Measurements from ENCODE around the gene ARMCX5.
A peak's percentile ranks its signal among the peaks of the same experiment; 100 is the strongest.

The ARMCX5 gene
- total RNA-seq = 6.3 to 19.2 (median 12.3) reads per million in 4 experiments

DNA sequence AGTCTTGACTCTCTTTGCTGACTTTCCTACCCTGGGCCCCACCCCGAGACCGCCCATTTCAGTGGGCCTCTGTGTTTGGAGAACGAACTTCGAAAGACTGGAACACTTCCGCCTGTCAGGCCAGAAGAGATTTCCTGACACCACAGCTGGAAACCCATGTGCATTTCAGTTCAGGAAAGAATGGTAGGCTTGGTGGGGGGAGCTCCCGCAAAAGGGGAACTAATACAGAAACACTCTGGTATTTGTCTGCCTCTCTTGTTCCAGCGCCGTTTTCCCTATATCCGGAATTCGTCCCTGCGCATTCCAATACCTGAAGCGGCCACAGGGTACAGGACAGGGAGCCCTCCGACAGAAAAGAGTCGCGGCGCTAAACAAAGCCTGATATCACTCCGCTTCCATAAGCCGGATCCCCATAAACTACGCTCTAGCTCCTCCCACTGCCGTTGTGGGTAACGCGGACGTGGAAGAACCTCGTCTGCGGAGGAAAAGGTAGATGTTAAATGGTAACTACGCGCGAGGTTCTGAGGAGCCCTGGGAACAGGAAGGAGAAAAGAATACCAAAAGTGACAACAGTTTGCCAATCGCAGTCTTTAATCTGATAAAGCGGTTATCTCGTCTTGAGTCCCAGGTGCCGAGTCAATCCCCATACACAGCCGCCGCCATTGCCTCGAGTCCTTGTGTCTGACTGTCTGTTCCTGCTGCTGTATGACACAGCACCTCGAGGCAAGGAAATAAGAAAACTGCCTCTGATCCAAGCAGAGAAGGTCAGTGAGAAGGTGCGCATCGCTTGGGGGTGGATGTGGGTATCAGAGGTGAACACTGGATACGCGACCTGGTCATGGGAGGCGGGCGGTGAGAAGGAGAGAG lies at the start of gene ARMCX5:
TSS of gene ARMCX5 (plus strand) at position 432 of the 867 bp plus-strand sequence. CDS start 2,627 bp downstream, outside the sequence.
- peak; percentile 49 for DNase-seq

DNA sequence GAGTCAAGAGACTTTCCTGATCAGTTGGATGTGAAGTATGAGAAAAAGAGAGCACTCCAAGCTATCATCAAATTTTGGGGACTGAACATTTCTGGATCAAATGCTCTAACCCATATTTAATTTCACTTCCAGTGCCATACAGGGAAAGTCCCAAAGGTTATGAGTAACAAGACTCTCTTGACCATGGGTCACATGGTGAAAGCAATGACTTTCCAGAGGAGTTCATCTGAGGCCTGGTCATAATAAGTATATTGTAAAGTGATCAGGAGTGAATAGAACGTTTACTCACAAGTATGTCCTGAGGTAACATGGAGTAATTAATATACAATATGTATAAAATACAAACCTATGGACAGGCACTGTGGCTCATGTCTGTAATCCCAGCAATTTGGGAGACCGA lies 40.7 kb upstream of the ARMCX5 start:
- DNase-seq = no peak

DNA sequence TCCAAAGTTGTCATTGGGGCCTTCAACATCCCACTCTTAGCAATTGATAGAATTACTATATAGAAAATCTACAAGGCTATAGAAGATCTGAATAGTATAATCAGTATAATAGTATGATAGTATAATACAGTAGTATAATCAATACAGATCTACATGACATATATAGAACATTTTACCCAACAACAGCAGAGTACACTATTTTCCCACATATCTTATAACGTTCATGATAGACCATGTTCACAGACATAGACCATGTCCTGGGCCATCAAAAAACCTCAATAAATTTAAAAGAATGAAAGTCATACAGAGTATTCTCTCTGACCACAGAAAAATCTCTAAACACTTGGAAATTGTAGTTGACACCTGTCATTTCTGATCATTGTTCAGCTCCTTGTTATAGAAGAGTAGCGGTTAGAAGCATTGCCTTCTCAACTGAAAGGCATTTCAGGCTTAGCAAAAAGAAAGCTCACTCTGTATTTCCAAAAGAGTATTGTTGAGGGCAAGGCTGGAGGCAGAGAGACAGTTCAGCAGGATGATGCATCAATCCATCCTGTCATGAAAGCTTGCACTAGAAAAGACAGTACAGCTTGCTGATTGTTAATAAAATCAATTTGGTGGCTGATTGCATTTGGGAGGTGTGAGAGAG lies 38.8 kb upstream of the ARMCX5 start:
- DNase-seq = no peak

DNA sequence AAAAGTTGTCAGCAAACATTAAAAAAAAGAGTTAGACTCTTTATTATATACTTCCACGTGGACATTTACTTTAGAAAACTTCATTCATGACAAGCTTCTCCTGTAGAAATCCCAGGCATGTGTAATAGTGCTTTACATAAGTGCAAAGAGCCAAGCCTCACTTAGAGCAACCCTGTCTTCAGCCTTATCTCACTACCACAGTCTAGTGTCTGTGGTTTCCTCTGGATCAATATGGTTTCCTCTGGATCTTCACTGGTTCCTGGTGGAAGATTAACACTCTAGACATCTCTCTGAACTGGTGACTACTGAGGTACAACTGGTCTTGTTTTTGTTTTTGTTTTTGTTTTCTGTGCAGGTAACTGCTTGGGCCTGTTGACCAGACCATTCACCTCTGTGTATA lies 18.4 kb upstream of the ARMCX5 start:
- DNase-seq = no peak

DNA sequence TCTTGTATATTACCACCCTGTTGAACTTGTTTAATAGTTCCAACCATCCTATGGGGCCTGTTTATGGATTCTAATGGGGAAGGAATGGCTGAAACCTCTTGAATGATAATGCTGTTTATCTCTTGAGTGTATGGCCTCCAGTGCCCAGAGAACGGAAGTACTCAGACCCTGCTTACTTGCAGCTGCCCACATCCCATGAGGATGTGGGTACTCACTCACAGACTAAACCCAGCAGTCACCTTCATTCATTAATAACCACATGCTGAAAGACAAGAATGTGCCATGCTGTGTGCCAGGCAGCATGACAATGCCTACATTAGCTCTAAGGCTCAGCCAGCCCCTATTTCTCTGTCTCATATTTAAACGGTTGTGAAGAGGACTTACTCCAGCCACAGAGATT lies 5.9 kb upstream of the ARMCX5 start:
- no peak for DNase-seq

DNA sequence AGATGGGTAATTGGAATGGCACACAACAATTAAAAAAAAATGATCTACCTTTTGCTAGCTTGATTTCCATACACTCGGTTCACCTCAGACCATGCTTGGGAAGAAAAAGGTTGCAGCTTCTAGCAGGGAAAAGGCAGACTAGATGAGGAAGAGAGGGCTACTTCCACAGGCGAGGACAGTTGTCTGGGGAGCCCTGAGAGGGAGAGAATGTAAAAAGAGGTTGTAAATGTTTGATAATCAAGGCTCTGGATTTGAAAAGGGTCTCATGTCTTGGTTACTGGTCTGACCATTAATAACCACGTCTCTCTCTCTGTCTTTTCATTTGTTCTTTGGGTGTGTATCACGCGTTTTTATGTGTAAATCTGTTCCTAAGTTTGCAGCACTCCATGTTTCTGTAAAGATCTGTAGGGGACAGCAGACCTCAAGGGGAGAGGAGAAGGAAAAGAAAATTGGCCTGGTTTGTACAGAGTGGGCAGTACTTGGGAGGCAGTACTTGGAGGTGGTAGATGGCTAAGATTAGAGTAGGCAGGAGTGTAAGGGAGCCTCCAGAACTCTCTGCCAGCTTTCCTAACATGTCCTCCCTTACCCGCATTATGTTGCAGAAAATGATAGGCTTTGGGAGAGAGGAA lies 750 bp downstream of the ARMCX5 start:
- no peak for DNase-seq

DNA sequence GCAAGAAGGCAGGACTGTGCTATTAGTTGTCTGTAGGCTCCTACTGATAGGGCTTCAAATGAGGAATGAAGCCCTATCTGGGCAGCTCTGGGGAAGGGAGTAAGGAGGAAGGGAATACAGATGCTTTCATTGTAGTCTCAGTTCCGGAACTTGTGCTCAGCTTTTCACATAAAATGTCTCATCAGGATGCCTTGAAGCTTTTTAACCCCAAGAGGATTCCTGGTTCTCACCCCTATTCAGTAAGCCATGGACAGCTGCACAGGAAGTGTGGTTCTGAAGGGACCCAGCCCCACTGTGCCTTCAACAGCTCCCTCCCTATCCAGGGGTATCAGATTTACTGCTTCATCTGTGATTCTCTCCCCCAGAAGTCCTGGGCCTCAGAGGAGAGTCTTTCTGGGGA lies 5.0 kb downstream of the ARMCX5 start:
- no peak for DNase-seq

DNA sequence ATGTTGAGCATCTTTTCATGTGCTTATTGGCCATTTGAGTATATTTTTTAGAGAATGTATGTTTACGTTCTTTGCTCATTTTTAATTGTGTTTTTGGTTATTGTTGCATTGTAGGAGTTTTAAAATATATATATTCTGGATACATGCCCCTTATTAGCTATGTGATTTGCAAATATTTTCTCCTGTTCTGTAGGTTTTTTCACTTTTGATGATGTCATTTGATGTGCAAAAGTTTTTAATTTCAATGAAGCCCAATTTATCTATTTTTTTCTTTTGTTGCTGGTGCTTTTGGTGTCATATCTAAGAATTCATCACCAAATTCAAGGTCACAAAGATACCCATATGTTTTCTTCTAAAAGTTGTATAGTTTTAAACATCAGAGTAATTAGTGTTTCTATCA lies 6.8 kb downstream of the ARMCX5 start:
- no peak for DNase-seq

DNA sequence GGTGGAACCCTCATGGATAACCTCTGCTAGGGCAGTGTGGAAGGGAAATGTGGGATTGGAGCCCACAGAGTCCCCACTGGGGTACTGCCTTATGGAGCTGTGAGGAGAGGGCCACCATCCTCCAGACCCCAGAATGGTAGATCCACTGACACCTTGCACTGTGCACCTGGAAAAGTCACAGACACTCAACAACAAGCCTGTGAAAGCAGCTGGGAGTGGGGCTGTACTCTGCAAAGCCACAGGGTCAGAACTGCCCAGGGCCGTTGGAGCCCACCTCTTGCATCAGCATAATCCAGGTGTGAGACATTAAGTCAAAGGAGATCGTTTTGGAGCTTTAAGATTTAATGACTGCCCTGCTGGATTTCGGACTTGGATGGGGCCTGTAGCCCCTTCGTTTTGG lies 11.6 kb downstream of the ARMCX5 start:
- DNase-seq = no peak

DNA sequence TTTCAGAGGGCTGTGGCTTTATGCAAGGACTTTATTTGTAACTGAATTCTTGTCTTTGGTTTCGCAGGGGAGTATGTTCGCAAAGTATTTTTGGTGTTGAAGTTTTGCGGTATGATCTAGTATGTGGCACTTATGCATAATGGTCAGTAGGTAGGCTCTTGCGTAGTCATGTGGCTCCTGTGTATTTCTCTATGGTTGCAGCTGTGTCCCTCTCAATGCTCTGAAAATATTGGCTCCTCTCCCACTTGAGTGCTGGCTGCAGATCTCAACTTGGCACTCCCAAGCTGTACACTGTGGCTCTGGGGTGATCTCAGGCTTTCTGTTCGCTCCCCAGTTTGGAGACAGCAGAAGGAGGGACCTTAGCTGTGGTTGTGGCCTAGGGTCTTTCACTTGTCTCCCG lies 24.8 kb downstream of the ARMCX5 start:
- DNase-seq = no peak

DNA sequence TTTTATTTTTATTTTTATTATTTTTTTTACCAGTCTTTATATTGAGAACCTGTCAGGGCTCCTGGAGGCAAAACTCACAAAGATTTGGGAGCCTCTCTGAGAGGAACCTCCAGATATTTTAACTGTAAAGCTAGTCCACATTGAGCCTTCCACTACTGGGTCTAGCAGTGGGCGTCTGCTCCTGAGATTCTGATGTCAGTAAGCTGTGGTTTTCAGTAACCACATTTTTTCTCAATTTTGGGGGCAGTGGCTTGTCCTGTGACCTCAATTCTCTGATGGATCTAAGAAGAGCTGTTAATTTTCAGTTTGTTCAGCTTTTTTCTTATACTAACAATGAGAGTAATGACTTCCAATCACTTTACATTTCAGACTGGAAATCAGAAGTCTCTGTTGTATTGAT lies 28.3 kb downstream of the ARMCX5 start:
- DNase-seq = no peak

DNA sequence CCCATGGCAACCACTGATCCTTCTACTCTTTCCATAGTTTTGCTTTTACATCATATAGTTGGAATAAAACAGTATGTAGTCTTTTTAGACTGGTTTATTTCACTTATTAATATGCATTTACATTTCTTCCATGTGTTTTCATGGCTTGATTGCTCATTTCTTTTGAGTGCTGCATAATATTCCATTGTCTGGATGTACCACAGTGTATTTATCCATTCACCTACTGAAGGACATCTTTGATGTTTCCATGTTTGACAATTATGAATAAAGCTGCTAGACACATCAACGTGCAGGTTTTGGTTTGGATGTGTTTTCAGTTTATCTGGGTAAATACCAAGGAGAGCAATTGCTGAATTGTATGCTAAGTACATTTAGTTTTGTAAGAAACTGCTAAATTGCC lies 38.2 kb downstream of the ARMCX5 start:
- DNase-seq = no peak

DNA sequence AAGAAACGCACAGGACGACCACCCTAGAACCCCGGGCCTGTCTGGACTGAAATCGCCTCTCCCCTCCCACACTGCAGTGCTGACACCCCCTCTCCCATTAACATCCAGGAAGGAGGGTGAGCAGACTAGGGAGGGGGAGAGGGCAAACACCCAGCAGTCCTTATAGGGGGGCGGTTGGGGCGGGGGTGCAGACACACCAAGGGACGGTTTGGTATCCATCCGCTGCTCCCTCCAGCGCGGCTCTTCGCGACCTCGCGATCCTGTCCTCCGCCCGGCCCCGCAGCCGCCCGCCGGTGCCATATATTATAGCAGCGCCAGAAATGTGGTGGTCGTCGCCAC lies 51.6 kb downstream of the ARMCX5 start:
- DNase-seq = no peak

DNA sequence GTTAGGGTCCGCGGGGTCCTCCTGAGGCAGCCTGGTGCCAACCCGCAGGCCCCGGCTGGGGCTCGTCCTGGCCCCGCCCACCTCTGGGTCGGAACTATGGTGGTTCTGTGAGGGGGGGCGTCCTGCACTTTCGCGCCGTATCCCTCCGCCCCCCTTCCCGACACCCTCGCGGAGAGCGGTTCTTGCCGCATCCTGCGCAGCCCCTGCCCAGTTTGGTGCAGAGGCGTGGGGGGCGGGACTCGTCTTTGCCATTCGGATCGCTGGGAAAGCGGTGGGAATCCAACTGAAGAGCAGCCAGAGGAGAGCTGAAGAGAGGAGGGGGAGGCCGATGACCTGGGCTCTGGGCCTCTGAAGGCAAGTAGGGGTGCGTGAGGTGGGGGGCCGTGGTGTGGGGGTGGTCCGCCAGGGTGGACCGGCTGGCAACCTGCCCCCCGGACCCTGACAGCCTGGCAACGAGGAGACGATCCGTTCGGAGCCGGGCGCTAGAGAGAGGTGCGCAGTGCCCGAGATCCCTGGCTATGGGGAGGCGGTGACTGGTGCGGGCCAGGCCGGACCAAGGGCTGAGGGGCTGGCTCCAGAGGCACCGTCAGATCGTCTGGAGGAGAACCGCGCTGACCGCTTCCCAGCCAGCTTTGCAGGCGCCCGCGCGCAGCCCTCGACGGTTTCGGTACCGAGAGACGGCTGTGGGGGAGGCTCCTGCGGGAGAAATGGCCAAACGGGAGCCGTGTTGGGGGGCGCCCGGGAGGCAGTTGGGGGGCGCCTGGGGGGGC lies 52.1 kb downstream of the ARMCX5 start, which contains the start of gene GPRASP1:
TSS of gene GPRASP1 (plus strand) at position 242 of the 770 bp plus-strand sequence. CDS start 2,431 bp downstream, outside the sequence.
- peak; percentile 60 for DNase-seq

DNA sequence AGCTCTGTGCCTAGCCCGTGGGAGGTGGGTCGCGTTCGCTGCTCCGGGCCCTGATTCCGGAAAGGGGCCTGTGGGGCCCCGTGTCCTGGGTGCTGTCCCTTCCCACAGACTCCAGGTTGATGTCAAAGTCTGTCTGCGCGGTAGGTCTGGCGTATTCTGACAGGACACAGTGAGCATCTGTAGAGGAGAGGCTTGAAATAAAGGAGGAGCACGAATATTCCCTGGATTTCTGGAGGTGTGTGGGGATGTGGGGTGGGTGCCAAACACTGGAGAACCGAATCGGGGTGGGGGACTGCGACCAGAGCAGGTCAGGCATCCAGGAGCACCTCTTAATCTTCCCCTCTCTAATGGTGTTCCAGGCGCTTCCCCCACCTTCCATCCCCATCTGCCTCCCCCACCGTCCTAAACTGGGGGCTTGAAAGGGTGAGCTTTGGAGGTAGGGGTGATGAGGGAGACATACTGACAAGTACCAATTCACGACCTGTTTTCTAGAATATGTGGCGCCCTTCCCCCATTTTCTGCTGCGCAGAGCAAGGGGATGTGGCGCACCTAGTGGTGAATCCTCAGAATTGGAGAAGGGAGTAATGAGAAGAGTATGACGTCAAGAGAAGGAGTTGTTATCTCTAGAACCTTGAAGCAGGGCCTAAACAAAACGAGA lies 52.8 kb downstream of the ARMCX5 start:
- DNase-seq = peak; percentile 45
